NCI-H1694 (cell line): Measurements from ENCODE around the gene IGBP1.
"Not testable (repeated sequence)": the region's sequence is repeated elsewhere in the genome, so short reads cannot be mapped to it uniquely, and the experiment has no call there.

Experiments used
- DNase-seq: peaks from one replicate; lab custom pipeline; 2025; lab: John Stamatoyannopoulos, UW

IGBP1 gene

DNA sequence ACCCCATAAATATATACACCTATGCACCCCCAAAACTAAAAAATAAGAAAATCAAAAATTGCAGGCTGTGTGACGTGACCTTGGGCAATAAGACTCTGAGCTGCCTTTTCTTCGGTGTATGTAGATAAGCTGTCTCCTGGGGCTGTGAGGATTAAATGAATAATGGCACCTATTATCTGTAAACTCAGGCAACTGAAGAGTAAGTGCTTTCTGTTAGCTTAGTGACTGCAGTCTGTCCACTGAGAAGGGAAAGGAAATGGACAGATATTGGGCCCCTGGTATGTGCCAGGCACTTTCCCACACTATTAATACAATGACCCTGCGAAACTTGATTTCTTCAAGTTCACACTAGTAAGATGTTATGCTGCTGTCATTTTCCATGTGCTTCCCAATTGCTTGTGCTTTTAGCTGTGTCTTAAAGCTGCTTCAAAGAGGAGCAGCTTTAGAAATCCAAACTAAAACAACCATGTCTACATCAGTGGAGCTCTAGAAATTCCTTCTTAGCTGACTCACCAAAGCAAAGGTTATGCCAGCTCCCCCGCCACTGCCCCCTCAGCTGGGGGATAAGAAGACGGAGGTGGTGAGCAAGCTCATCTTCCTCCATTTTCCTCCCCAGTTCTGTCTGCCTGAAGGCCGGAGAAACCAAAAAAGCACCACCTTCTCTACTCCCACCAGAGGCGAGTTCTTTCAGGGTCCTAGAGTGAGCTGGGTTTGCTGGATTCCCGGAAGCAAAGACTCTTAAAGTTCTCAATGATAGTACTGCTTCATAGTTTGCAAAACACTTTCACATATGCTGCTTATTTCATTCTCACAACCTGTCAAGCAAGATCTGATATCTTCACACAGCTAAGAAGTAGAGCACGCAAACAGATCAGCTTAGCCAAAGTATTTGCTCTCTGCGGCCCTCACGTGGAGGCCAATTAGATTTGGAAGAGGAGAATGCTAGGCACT is 35.3 kb downstream of the IGBP1 start:
- DNase-seq: no peak

DNA sequence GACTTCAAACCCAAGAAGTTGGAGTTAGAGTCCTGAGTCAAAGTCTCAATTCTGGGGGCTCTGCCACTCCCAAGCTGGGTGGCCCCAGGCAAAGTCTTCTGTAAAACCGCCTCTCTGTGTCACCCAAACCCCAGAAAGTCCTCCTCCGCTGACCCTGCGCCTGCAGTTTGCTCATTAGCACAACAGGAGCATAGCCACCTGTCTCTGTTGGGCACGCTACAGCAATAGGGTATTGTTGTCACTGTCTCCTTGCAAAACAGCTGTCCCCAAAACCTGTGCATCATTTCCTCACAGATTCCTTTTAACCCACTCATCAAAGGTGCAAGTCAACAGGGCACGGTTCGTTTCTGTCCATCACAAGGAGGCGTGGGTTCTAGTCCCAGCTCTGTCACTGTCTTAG is 36.0 kb downstream of the IGBP1 start:
- no peak for DNase-seq

DNA sequence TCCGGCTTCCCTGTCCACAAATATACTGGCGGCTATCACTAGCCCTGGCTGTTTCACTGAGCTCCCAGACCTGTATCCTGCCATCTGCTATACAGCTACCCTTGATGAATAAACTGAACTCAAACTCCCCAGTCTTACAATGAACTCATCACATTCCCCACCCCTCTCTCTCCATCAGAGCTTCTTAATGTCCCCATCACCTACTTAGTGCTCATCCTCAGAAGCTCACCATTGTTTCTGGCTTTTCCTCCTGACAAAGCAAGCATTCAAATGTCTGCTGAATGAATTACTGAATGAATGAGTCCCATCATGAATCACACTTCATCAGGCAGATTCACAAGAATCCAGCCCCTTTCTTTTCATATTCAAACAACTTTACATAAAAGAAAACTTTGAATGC is 38.4 kb downstream of the IGBP1 start:
- no peak for DNase-seq

GRCh38 chrX:70172221-70172620 is 39.0 kb downstream of the IGBP1 start:
- no peak for DNase-seq

DNA sequence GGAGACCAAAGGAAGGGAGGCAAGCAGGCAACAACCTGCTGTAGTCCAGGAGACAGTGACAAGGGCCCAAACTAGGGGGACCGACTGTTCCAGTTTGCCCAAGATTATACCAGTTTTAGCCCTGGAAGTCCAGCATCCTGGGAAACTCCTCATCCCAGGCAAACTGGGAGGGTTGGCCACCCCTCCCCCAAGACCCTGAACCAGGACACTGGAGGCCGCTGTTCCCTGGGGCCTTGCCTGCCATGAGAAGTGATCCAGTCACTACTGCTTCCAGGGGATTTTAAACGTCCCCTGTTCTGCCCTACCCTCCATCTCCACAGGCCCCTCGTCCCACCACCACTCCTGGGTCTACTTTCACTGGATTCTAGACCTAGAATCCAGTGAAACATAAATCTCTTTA is 39.7 kb downstream of the IGBP1 start:
- no peak for DNase-seq

- no peak for DNase-seq
Observed at GRCh38 chrX:70174754-70175153, 41.5 kb downstream of the IGBP1 start.

DNA sequence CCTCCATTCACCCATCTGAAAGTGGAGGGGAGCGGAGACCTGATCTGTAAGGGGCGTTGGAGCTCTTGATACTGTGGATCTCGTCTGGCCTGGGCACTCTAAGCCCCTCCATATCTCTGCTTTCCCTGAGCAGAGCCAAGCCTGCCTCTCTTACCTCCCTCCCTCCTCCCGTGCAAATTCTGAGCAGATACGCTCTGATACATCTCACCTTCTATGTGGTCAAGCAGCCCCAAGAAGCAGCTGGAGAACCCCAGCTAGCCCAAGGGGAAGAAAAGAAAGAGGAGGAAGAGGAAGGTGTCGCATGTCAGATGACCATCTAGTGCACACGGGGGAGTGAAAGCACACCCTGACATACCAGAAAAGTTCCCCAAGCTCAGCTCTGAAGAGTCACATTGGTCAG is 42.1 kb downstream of the IGBP1 start:
- no peak for DNase-seq

DNA sequence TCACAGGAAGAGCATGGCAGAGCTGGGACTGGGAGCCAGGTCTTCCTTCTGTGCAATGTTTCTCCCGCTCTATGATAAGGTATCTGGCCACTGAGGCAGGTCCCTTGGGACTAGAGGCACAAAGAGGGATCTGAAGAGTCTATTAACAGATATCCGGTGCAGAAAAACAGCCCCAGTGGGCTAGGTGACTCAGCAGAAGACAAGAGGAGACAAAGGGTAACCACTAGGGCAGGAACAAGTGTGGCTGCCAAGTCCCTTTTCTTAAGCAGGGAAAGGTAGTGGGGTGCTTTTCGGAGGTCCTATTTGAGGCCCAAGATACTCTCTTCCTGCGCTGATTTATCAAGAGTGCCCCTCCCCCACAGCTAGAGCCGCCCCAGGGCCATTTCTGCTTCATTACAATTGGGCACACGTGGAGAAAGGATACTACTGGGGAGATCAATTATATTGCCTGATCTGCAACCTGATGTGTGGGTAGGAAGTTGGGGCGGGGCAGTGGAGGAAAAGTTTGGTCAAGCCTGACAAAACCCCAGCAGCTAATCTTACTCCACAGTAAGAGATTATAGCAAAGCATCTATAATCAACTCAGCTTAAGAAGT is 43.8 kb downstream of the IGBP1 start, which contains the start of gene DGAT2L6:
TSS of gene DGAT2L6 (plus strand) at position 546 of the 596 bp plus-strand sequence. CDS start 100 bp downstream, outside the sequence.
- no peak for DNase-seq

- no peak for DNase-seq
Observed at GRCh38 chrX:70183091-70183490, 49.8 kb downstream of the IGBP1 start.

- DNase-seq: no peak
Observed at GRCh38 chrX:70190225-70190624, 57.0 kb downstream of the IGBP1 start.

DNA sequence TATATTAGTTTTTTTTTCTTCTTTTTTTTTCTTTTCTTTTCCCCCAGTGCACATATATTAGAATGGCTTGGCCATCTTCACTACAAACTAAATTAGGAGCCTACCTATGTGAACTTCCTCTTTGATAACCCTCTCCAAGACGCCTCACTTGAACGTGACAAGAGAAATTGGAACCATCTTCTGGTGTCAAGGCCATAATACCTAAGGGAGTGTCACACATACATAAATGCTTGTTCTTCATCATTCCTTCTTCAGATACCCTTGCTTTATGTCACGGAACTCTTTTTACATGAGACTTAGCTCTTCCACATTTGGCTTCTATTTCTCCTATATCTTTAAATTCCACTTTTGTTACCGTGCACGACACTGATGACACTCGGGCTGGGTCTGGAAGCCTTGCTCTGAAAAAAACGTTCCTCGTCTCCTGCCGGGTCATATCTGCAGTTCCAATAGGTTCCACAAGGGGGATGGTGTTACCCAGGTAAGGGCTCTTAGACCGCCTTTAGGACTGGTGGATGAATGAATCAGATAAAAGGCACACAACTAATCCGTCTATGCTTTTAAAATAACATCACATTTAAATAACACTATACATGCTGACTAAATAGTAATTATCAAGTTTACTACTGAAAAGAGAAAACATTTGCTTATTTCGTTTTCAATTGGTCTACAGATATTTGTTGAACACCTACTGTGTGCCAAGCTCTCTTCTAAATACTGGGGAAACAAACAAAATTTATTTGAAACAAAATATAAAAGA is 63.9 kb downstream of the IGBP1 start:
- peak; percentile 65 for DNase-seq

GRCh38 chrX:70201732-70202131 is 68.5 kb downstream of the IGBP1 start:
- DNase-seq: no peak

GRCh38 chrX:70208479-70208878 is 75.2 kb downstream of the IGBP1 start:
- no peak for DNase-seq

GRCh38 chrX:70209570-70209969 is 76.3 kb downstream of the IGBP1 start:
- not testable (repeated sequence) for DNase-seq
